K562 (cell line): ENCODE measurements around the gene ITLN1. TPM values are rescaled to one million over a fixed set of nuclear protein-coding genes. Genes with fewer than 3 reads are reported as not detected.

Source experiments
- CCAR2 ChIP-seq: fragments of 200-400 bp; formaldehyde crosslinking; IDR thresholded peaks from 2 replicates; pipeline ENCODE4 v1.6.1; 2017; ENCODE audit warnings: mild to moderate bottlenecking, low read depth, low read length
- E2F5 ChIP-seq: sonication (generic); formaldehyde crosslinking; IDR thresholded peaks from 2 replicates; pipeline ENCODE4 v1.8.0; 2022; ENCODE audit warnings: mild to moderate bottlenecking, missing genetic modification reagents
- E2F6 ChIP-seq, 2 experiments: IDR thresholded peaks; 2 replicates each; pipeline ENCODE4 v1.6.1; 2011; ENCODE audit warnings: borderline replicate concordance in 1 of 2, control low read depth in 1 of 2, low read depth in 1 of 2, low read length in 1 of 2, mild to moderate bottlenecking in 1 of 2, mixed read lengths in 1 of 2, moderate library complexity in 1 of 2; ENCODE audit not compliant: insufficient read depth in 1 of 2, insufficient read length in 1 of 2, poor library complexity in 1 of 2, severe bottlenecking in 1 of 2; ENCODE audit errors: extremely low read depth in 1 of 2
- MBD2 ChIP-seq: sonication (generic); IDR thresholded peaks from 2 replicates; pipeline ENCODE4 v1.6.1; 2016; ENCODE audit warnings: low read depth, borderline replicate concordance
- MGA ChIP-seq: fragments of 450-650 bp; IDR thresholded peaks from 2 replicates; pipeline ENCODE4 v1.6.1; 2016; ENCODE audit warnings: mild to moderate bottlenecking, moderate library complexity
- MYC ChIP-seq, 2 experiments: fragments of 250-450 bp in 1 of 2; sonication (Bioruptor Pico) in 1 of 2; IDR thresholded peaks; 2 replicates each; pipeline versions ENCODE4 v1.5.1 to v1.6.1; 2012 to 2021; ENCODE audit warnings: low read depth in 2 of 2, borderline replicate concordance in 1 of 2, improper control_type of control experiment in 1 of 2, low read length in 1 of 2, mild to moderate bottlenecking in 1 of 2, moderate library complexity in 1 of 2
- PHF21A ChIP-seq: fragments of 450-650 bp; IDR thresholded peaks from 2 replicates; pipeline ENCODE4 v1.6.1; 2017; ENCODE audit warnings: low read depth, borderline replicate concordance
- PYGO2 ChIP-seq: fragments of 450-650 bp; IDR thresholded peaks from 2 replicates; pipeline ENCODE4 v1.6.1; 2016; ENCODE audit warnings: mild to moderate bottlenecking, missing genetic modification characterization, moderate library complexity, missing compliant biosample characterization
- ZNF253 ChIP-seq: fragments of 250-450 bp; sonication (Bioruptor Pico); conservative IDR thresholded peaks from 2 replicates; pipeline ENCODE4 v1.6.1; 2021; ENCODE audit warnings: mild to moderate bottlenecking
- ZNF3 ChIP-seq: fragments of 250-450 bp; sonication (Bioruptor Pico); IDR thresholded peaks from 2 replicates; pipeline ENCODE4 v1.5.0; 2021; ENCODE audit warnings: mild to moderate bottlenecking, moderate library complexity
- ZNF384 ChIP-seq: IDR thresholded peaks from 2 replicates; pipeline ENCODE4 v1.6.1; 2012; ENCODE audit warnings: low read depth, low read length, improper control_type of control experiment
- ZSCAN29 ChIP-seq: fragments of 450-650 bp; IDR thresholded peaks from 2 replicates; pipeline ENCODE4 v1.6.1; 2017
- polyA plus RNA-seq, 8 experiments: library from polyadenylated mRNA; depleted of rRNA in 4 of 8; stranded (reverse) in 5 of 8; unstranded in 3 of 8; fragments of >200 nt; fragmentation: Nextera tagmentation in 2 of 8; fragmentation: Illumina TruSeq in 1 of 8; extraction: Ambion mirVana in 2 of 8; extraction: Trizol in 1 of 8; gene quantifications; 2 replicates each; pipeline versions ENCODE4 v1.2.1 to v1.2.3, GENCODE V29; 2011 to 2014; ENCODE audit warnings: inconsistent platforms in 1 of 8, missing spikeins in 1 of 8
- total RNA-seq, 7 experiments: library from RNA; depleted of rRNA in 6 of 7; stranded (reverse); fragments of >200 nt in 6 of 7; fragmentation: Illumina TruSeq in 2 of 7; extraction: Trizol in 2 of 7; gene quantifications; 2 replicates each; pipeline versions ENCODE4 v1.2.1 to v1.2.3, GENCODE V29; 2011 to 2021; ENCODE audit warnings: low replicate concordance in 1 of 7

The ITLN1 gene
- total and polyA plus RNA-seq, 9 of the 15 experiments (the other 6 are each of a cell fraction or from before 2014, with no cell fraction given): not detected

GRCh38 chr1:160837558-160838205 is 47.3 kb downstream of the ITLN1 start (continued):
- TF ChIP-seq MGA: peak; percentile 37; the same call in 1 of the 2 replicates
- TF ChIP-seq ZSCAN29: no peak
- no peak for TF ChIP-seq CCAR2
- TF ChIP-seq ZNF384: no peak
- no peak for TF ChIP-seq PHF21A
- no peak for TF ChIP-seq ZNF3
- no peak for TF ChIP-seq PYGO2 (tag)
- TF ChIP-seq E2F6 (IDR thresholded peaks at IDR 0.05; ENCODE audit: borderline replicate concordance in 1 of 2, extremely low read depth in 1 of 2, insufficient read depth in 1 of 2, insufficient read length in 1 of 2, low read depth in 1 of 2, low read length in 1 of 2, poor library complexity in 1 of 2, severe bottlenecking in 1 of 2): peak in 1 of 2 experiments; percentile 60
- TF ChIP-seq MYC (IDR thresholded peaks at IDR 0.05; ENCODE audit: low read depth, low read length): 0 out of 2 replicates have a peak, but pooled peaks have one; percentile 36
- no peak for TF ChIP-seq MYC (CRISPR knock-in tag; IDR thresholded peaks at IDR 0.05; ENCODE audit: borderline replicate concordance, low read depth)
- no peak for TF ChIP-seq MBD2
- no peak for TF ChIP-seq ZNF253 (CRISPR knock-in tag)
- peak; percentile 37; the same call in 1 of the 2 replicates for TF ChIP-seq E2F5
